Mesenchymal stem cell (in vitro differentiated cells and primary cell): Measurements from ENCODE around the gene CTSA. TPM values are rescaled to one million over a fixed set of nuclear protein-coding genes. Genes with fewer than 3 reads are reported as not detected.
A peak's percentile ranks its signal among the peaks of the same experiment; 100 is the strongest.

ENCODE experiments used
- DNase-seq: peaks from one replicate; pipeline ENCODE4 v3.0.0-alpha.2; 2013
- H2AFZ ChIP-seq: one replicate; pipeline ENCODE4 v1.6.1; 2013; ENCODE audit warnings: low read depth, mild to moderate bottlenecking, control low read depth, inconsistent platforms, low read length, moderate library complexity
- H2AK5ac ChIP-seq: 2 replicates; pipeline ENCODE4 v1.6.1; 2013; ENCODE audit warnings: low read length, moderate library complexity, mild to moderate bottlenecking, inconsistent platforms; ENCODE audit not compliant: severe bottlenecking
- H2BK120ac ChIP-seq: one replicate; pipeline ENCODE4 v1.6.1; 2013; ENCODE audit warnings: low read depth, mild to moderate bottlenecking, inconsistent platforms, low read length, moderate library complexity
- H2BK12ac ChIP-seq, 2 experiments: one replicate each; pipeline ENCODE4 v1.6.1; 2013; ENCODE audit warnings: inconsistent platforms in 2 of 2, low read length in 2 of 2, mild to moderate bottlenecking in 2 of 2, moderate library complexity in 2 of 2, control low read depth in 1 of 2
- H2BK15ac ChIP-seq: one replicate; pipeline ENCODE4 v1.6.1; 2013; ENCODE audit warnings: mild to moderate bottlenecking, low read depth, inconsistent platforms; ENCODE audit not compliant: poor library complexity, severe bottlenecking
- H2BK5ac ChIP-seq: 2 replicates; pipeline ENCODE4 v1.6.1; 2013; ENCODE audit warnings: low read depth, mild to moderate bottlenecking, low read length, control low read depth, inconsistent platforms; ENCODE audit not compliant: poor library complexity, severe bottlenecking
- H3K14ac ChIP-seq, 2 experiments: one replicate each; pipeline ENCODE4 v1.6.1; 2013; ENCODE audit warnings: inconsistent platforms in 2 of 2, low read length in 2 of 2, control low read depth in 1 of 2, mild to moderate bottlenecking in 1 of 2, moderate library complexity in 1 of 2
- H3K18ac ChIP-seq, 2 experiments: one replicate each; pipeline ENCODE4 v1.6.1; 2013; ENCODE audit warnings: inconsistent platforms in 2 of 2, low read length in 2 of 2, control low read depth in 1 of 2, low read depth in 1 of 2, mild to moderate bottlenecking in 1 of 2
- H3K23ac ChIP-seq, 2 experiments: one replicate each; pipeline ENCODE4 v1.6.1; 2013; ENCODE audit warnings: inconsistent platforms in 2 of 2, low read length in 2 of 2, mild to moderate bottlenecking in 2 of 2, moderate library complexity in 2 of 2, control low read depth in 1 of 2
- H3K27ac ChIP-seq: 2 replicates; pipeline ENCODE4 v1.5.1; 2013; ENCODE audit warnings: mild to moderate bottlenecking, moderate library complexity, low read length, control low read depth, inconsistent platforms; ENCODE audit not compliant: poor library complexity, severe bottlenecking
- H3K27me3 ChIP-seq, 2 experiments: 2 replicates each; pipeline versions ENCODE4 v1.6.1 to v1.7.0; 2013; ENCODE audit warnings: low read length in 2 of 2, mild to moderate bottlenecking in 2 of 2, moderate library complexity in 2 of 2, control low read depth in 1 of 2, inconsistent platforms in 1 of 2; ENCODE audit not compliant: control insufficient read depth in 1 of 2, insufficient read depth in 1 of 2
- H3K36me3 ChIP-seq, 2 experiments: 2 replicates each; pipeline versions ENCODE4 v1.6.1 to v1.7.0; 2013; ENCODE audit warnings: low read length in 2 of 2, control low read depth in 1 of 2, inconsistent platforms in 1 of 2, low read depth in 1 of 2, mild to moderate bottlenecking in 1 of 2; ENCODE audit not compliant: insufficient read depth in 2 of 2, control insufficient read depth in 1 of 2
- H3K4ac ChIP-seq, 2 experiments: one replicate each; pipeline ENCODE4 v1.6.1; 2013; ENCODE audit warnings: inconsistent platforms in 2 of 2, low read length in 2 of 2, mild to moderate bottlenecking in 2 of 2, moderate library complexity in 2 of 2, control low read depth in 1 of 2, low read depth in 1 of 2
- H3K4me1 ChIP-seq: 2 replicates; pipeline ENCODE4 v1.6.1; 2013; ENCODE audit warnings: low read depth, low read length, control low read depth; ENCODE audit not compliant: control insufficient read depth, insufficient read depth
- H3K4me2 ChIP-seq: 2 replicates; pipeline ENCODE4 v1.6.1; 2013; ENCODE audit warnings: low read length, mild to moderate bottlenecking, inconsistent platforms; ENCODE audit not compliant: poor library complexity, severe bottlenecking
- H3K4me3 ChIP-seq, 2 experiments: 2 replicates each; pipeline versions ENCODE4 v1.5.1 to v1.7.0; 2013; ENCODE audit warnings: low read length in 2 of 2, mild to moderate bottlenecking in 2 of 2, control low read depth in 1 of 2, low read depth in 1 of 2; ENCODE audit not compliant: insufficient read depth in 1 of 2
- H3K79me1 ChIP-seq: replicated peaks from 2 replicates; pipeline ENCODE4 v1.6.1; 2013; ENCODE audit warnings: mild to moderate bottlenecking, control low read depth, low read length, inconsistent platforms; ENCODE audit not compliant: poor library complexity, severe bottlenecking
- H3K9ac ChIP-seq: 2 replicates; pipeline ENCODE4 v1.7.0; 2013; ENCODE audit warnings: mild to moderate bottlenecking, low read length, moderate library complexity
- H3K9me3 ChIP-seq: 2 replicates; pipeline ENCODE4 v1.7.0; 2013; ENCODE audit warnings: mild to moderate bottlenecking, low read length; ENCODE audit not compliant: control insufficient read depth
- H4K8ac ChIP-seq: one replicate; pipeline ENCODE4 v1.6.1; 2013; ENCODE audit warnings: inconsistent platforms, mild to moderate bottlenecking, low read length, moderate library complexity
- H4K91ac ChIP-seq: one replicate; pipeline ENCODE4 v1.6.1; 2013; ENCODE audit warnings: mild to moderate bottlenecking, low read length, inconsistent platforms
- WGBS: methylation state at CpG from one replicate; pipeline ENCODE4 v1.1.7; 2013; ENCODE audit warnings: mixed read lengths; 5-methylcytosine and 5-hydroxymethylcytosine counted together
- polyA plus RNA-seq, 2 experiments: library from polyadenylated mRNA; stranded (reverse); fragments of 200-250 nt; gene quantifications; one replicate each; pipeline ENCODE4 v1.2.3, GENCODE V29; 2013

Gene CTSA
- polyA plus RNA-seq (2013, experiment 1 of 2), result 373 TPM
- polyA plus RNA-seq (2013, experiment 2 of 2), result 366 TPM

GRCh38 chr20:45890985-45891983 is at the start of gene CTSA, which contains the start of gene NEURL2:
Gene CTSA (plus strand): TSS chr20:45891335. CDS start chr20:45891569, 234 bp downstream.
Gene NEURL2 (minus strand): TSS chr20:45891208. CDS start chr20:45890991, 217 bp downstream.
- H3K36me3 ChIP-seq, result peaks cover 50 to 66% of the 10 kb centered on the region in 2 experiments
- peaks cover 37% of the 10 kb centered on the region for H3K79me1 ChIP-seq
- peak within 1 kb of the TSS; percentile 78 for H4K91ac ChIP-seq
- peak within 1 kb of the TSS; percentile 88 for H2AFZ ChIP-seq
- H2BK12ac ChIP-seq, result peak within 1 kb of the TSS; percentile 14 to 93
- peak within 1 kb of the TSS; percentile 99 for H3K4me2 ChIP-seq
- H2BK5ac ChIP-seq, result peak within 1 kb of the TSS; percentile 40
- H3K27me3 ChIP-seq, result no peaks in the 10 kb centered on the region
- peak within 1 kb of the TSS; percentile 100 for H2BK15ac ChIP-seq
- H3K4me1 ChIP-seq, result peaks cover 33% of the 10 kb centered on the region
- H3K14ac ChIP-seq, result peak within 1 kb of the TSS in 1 of 2 experiments; percentile 90
- H3K23ac ChIP-seq, result peak within 1 kb of the TSS in 1 of 2 experiments; percentile 77
- H2AK5ac ChIP-seq, result peak within 1 kb of the TSS; percentile 28
- 3% methylated on average over 64 of the region's 78 CpGs for WGBS
- no peaks in the 10 kb centered on the region for H3K9me3 ChIP-seq
- H2BK120ac ChIP-seq, result peak within 1 kb of the TSS; percentile 88
- H3K27ac ChIP-seq, result peak within 1 kb of the TSS; percentile 25
- H3K9ac ChIP-seq, result peak within 1 kb of the TSS; percentile 91
- peak within 1 kb of the TSS; percentile 78 to 88 for H3K4me3 ChIP-seq
- DNase-seq, result peak; percentile 95
- H4K8ac ChIP-seq, result peak within 1 kb of the TSS; percentile 81
- peak within 1 kb of the TSS; percentile 88 to 98 for H3K18ac ChIP-seq
- peak within 1 kb of the TSS; percentile 39 to 96 for H3K4ac ChIP-seq

GRCh38 chr20:45841407-45842129 is 49.6 kb upstream of the CTSA start:
- no peak for DNase-seq

GRCh38 chr20:45842169-45842812 is 48.8 kb upstream of the CTSA start:
- 84% methylated on average over 5 of the region's 5 CpGs for whole genome bisulfite sequencing
- H2AFZ ChIP-seq, result no peak overlapping the region

More at GRCh38 chr20:45841407-45842129, 49.6 kb upstream of the CTSA start:
- no peak overlapping the region for H3K23ac ChIP-seq
- H2BK15ac ChIP-seq, result no peak overlapping the region
- H3K4me3 ChIP-seq, result no peak overlapping the region
- no peak overlapping the region for H4K8ac ChIP-seq
- H3K27me3 ChIP-seq, result no peaks in the 10 kb centered on the region
- H3K4me1 ChIP-seq, result peaks cover 11% of the 10 kb centered on the region
- H3K14ac ChIP-seq, result no peak overlapping the region
- peak overlapping the region; percentile 42 for H3K9ac ChIP-seq
- H4K91ac ChIP-seq, result no peak overlapping the region
- H2BK120ac ChIP-seq, result no peak overlapping the region
- no peak overlapping the region for H2BK12ac ChIP-seq
- H2BK5ac ChIP-seq, result no peak overlapping the region
- H3K9me3 ChIP-seq, result no peaks in the 10 kb centered on the region
- peak overlapping the region in 1 of 2 experiments; percentile 6 for H3K4ac ChIP-seq
- no peak overlapping the region for H2AK5ac ChIP-seq
- H3K18ac ChIP-seq, result no peak overlapping the region
- no peak overlapping the region for H2AFZ ChIP-seq
- peaks cover 16% of the 10 kb centered on the region for H3K79me1 ChIP-seq
- WGBS, result 94% methylated on average over 10 of the region's 10 CpGs
- no peak overlapping the region for H3K27ac ChIP-seq
- peaks cover 58 to 91% of the 10 kb centered on the region in 2 experiments for H3K36me3 ChIP-seq
- H3K4me2 ChIP-seq, result no peak overlapping the region

More at GRCh38 chr20:45842169-45842812, 48.8 kb upstream of the CTSA start:
- Histone ChIP-seq H2BK5ac (no peak overlapping the region), H3K36me3 (peaks cover 57 to 90% of the 10 kb centered on the region in 2 experiments), H3K4me1 (peaks cover 10% of the 10 kb centered on the region), H4K8ac (no peak overlapping the region), H3K14ac (no peak overlapping the region), H3K9ac (peak overlapping the region; percentile 42), H3K27me3 (no peaks in the 10 kb centered on the region), H2BK15ac (no peak overlapping the region), H2BK120ac (no peak overlapping the region), H3K23ac (no peak overlapping the region), H3K79me1 (peaks cover 16% of the 10 kb centered on the region), H3K9me3 (no peaks in the 10 kb centered on the region), H3K4me3 (no peak overlapping the region), H3K4me2 (no peak overlapping the region), H3K4ac (peak overlapping the region in 1 of 2 experiments; percentile 46), H3K18ac (no peak overlapping the region), H3K27ac (no peak overlapping the region), H2AK5ac (no peak overlapping the region), H4K91ac (no peak overlapping the region), H2BK12ac (no peak overlapping the region)
- DNase-seq, result peak; percentile 45
